HepG2 (cell line): Measurements from ENCODE around the gene ROBO2.

Experiments
- GLI4 ChIP-seq: sonication (generic); formaldehyde crosslinking; IDR thresholded peaks from 2 replicates; pipeline ENCODE4 v1.5.1; 2020; ENCODE audit warnings: missing genetic modification reagents, mild to moderate bottlenecking, moderate library complexity, borderline replicate concordance
- PCBP2 ChIP-seq: fragments of 200-400 bp; formaldehyde crosslinking; optimal IDR thresholded peaks from 2 replicates; pipeline ENCODE3; 2018; ENCODE audit warnings: low read length, low read depth; ENCODE audit not compliant: poor library complexity, severe bottlenecking
- TCF7L2 ChIP-seq: IDR thresholded peaks from 2 replicates; pipeline ENCODE4 v1.6.1; 2011; ENCODE audit warnings: mild to moderate bottlenecking, low read depth, low read length, moderate library complexity
- ZNF24 ChIP-seq: fragments of 450-650 bp; IDR thresholded peaks from 2 replicates; pipeline ENCODE4 v1.6.1; 2017; ENCODE audit warnings: antibody characterized with exemption, mild to moderate bottlenecking
- ZNF766 ChIP-seq: sonication (generic); formaldehyde crosslinking; IDR thresholded peaks from 2 replicates; pipeline ENCODE4 v1.5.0; 2020; ENCODE audit warnings: missing genetic modification reagents, borderline replicate concordance
- ZSCAN29 ChIP-seq: sonication (generic); formaldehyde crosslinking; conservative IDR thresholded peaks from 2 replicates; pipeline ENCODE4 v1.4.0; 2020; ENCODE audit warnings: mild to moderate bottlenecking, missing genetic modification reagents
- TF ChIP-seq, protein P1 (sequence below): sonication (generic); formaldehyde crosslinking; conservative IDR thresholded peaks from 2 replicates; pipeline ENCODE4 v1.4.0; 2020; ENCODE audit warnings: missing genetic modification reagents
- TF ChIP-seq, protein P2 (sequence below): sonication (generic); formaldehyde crosslinking; IDR thresholded peaks from 2 replicates; pipeline ENCODE4 v1.4.0; 2020; ENCODE audit warnings: missing genetic modification reagents

- TF ChIP-seq, protein P1, sequence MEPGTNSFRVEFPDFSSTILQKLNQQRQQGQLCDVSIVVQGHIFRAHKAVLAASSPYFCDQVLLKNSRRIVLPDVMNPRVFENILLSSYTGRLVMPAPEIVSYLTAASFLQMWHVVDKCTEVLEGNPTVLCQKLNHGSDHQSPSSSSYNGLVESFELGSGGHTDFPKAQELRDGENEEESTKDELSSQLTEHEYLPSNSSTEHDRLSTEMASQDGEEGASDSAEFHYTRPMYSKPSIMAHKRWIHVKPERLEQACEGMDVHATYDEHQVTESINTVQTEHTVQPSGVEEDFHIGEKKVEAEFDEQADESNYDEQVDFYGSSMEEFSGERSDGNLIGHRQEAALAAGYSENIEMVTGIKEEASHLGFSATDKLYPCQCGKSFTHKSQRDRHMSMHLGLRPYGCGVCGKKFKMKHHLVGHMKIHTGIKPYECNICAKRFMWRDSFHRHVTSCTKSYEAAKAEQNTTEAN (CRISPR knock-in tag) = no peak
- TF ChIP-seq TCF7L2 = no peak
- no peak for TF ChIP-seq ZNF24
- TF ChIP-seq, protein P2, sequence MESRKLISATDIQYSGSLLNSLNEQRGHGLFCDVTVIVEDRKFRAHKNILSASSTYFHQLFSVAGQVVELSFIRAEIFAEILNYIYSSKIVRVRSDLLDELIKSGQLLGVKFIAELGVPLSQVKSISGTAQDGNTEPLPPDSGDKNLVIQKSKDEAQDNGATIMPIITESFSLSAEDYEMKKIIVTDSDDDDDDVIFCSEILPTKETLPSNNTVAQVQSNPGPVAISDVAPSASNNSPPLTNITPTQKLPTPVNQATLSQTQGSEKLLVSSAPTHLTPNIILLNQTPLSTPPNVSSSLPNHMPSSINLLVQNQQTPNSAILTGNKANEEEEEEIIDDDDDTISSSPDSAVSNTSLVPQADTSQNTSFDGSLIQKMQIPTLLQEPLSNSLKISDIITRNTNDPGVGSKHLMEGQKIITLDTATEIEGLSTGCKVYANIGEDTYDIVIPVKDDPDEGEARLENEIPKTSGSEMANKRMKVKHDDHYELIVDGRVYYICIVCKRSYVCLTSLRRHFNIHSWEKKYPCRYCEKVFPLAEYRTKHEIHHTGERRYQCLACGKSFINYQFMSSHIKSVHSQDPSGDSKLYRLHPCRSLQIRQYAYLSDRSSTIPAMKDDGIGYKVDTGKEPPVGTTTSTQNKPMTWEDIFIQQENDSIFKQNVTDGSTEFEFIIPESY (CRISPR knock-in tag) = no peak
- no peak for TF ChIP-seq ZSCAN29 (CRISPR knock-in tag)
- TF ChIP-seq ZNF766 (CRISPR knock-in tag) = no peak
- no peak for TF ChIP-seq PCBP2
- TF ChIP-seq GLI4 (CRISPR knock-in tag) = no peak
Observed at GRCh38 chr3:77682162-77682561, 642.3 kb downstream of the ROBO2 start.
